GM18907 (cell line): ENCODE results near the gene SMIM45.
"Not testable (repeated sequence)": the region's sequence is repeated elsewhere in the genome, so short reads cannot be mapped to it uniquely, and the experiment has no call there.

ENCODE experiments used
- ATAC-seq: cut with Tn5 transposase; IDR thresholded peaks from one replicate; pipeline ENCODE4 v1.9.1; 2021; ENCODE audit warnings: mild to moderate bottlenecking, moderate library complexity; ENCODE audit not compliant: unreplicated experiment

SMIM45 gene

GRCh38 chr22:41933411-41934177 is 18.4 kb upstream of the SMIM45 start:
- no peak for ATAC-seq

- ATAC-seq: no peak
Measured at GRCh38 chr22:41934284-41935014, 17.5 kb upstream of the SMIM45 start.

- no peak for ATAC-seq
Measured at GRCh38 chr22:41935015-41935351, 17.0 kb upstream of the SMIM45 start.

GRCh38 chr22:41935509-41935908 is 16.4 kb upstream of the SMIM45 start:
- ATAC-seq: no peak

GRCh38 chr22:41936894-41937169 is 15.1 kb upstream of the SMIM45 start:
- ATAC-seq: no peak

- peak; percentile 54 for ATAC-seq
Measured at GRCh38 chr22:41939981-41940831, 11.7 kb upstream of the SMIM45 start.

- peak; percentile 39 for ATAC-seq
Measured at GRCh38 chr22:41940832-41941765, 10.9 kb upstream of the SMIM45 start.

GRCh38 chr22:41943661-41944209 is 8.2 kb upstream of the SMIM45 start:
- no peak for ATAC-seq

- ATAC-seq: peak; percentile 74
Measured at GRCh38 chr22:41946629-41947423, 5.1 kb upstream of the SMIM45 start, which contains the start of gene CENPM. CENPM (minus strand) TSS chr22:41947152; CDS start chr22:41947076, 76 bp downstream.

- ATAC-seq: no peak
Measured at GRCh38 chr22:41947424-41948080, 4.4 kb upstream of the SMIM45 start.

- ATAC-seq: no peak
Measured at GRCh38 chr22:41948142-41948541, 3.8 kb upstream of the SMIM45 start.

GRCh38 chr22:41948928-41949296 is 3.0 kb upstream of the SMIM45 start:
- ATAC-seq: not testable (repeated sequence)

GRCh38 chr22:41949297-41949965 is 2.5 kb upstream of the SMIM45 start:
- no peak for ATAC-seq

GRCh38 chr22:41952713-41953112 is 763 bp downstream of the SMIM45 start:
- ATAC-seq: no peak

GRCh38 chr22:41957941-41958556 is 6.1 kb downstream of the SMIM45 start:
- ATAC-seq: peak; percentile 27

- no peak for ATAC-seq
Measured at GRCh38 chr22:41963453-41964111, 11.6 kb downstream of the SMIM45 start.

- ATAC-seq: no peak
Measured at GRCh38 chr22:41964112-41964491, 12.2 kb downstream of the SMIM45 start.

GRCh38 chr22:41966225-41966606 is 14.3 kb downstream of the SMIM45 start:
- no peak for ATAC-seq
